Lung (tissue), 12 donors: Measurements from ENCODE around the gene UBASH3B. TPM values are rescaled to one million over a fixed set of nuclear protein-coding genes. Genes with fewer than 3 reads are reported as not detected.
"Not testable (repeated sequence)": the region's sequence is repeated elsewhere in the genome, so short reads cannot be mapped to it uniquely, and the experiment has no call there.

ENCODE experiments used
- ATAC-seq: fragments of 200-7000 bp; cut with Tn5 transposase; one replicate; pipeline ENCODE4 v1.9.1; 2020; ENCODE audit warnings: moderate number of reproducible peaks; ENCODE audit not compliant: insufficient read depth, low FRiP score
- DNase-seq, 3 donors: peaks; one replicate each; pipeline ENCODE4 v3.0.0-alpha.2; 2013 to 2017
- H3K27ac ChIP-seq, 2 donors: one replicate each; pipeline ENCODE4 v1.5.1; 2013; ENCODE audit warnings: mild to moderate bottlenecking in 2 of 2, moderate library complexity in 2 of 2, control low read depth in 1 of 2, inconsistent platforms in 1 of 2, low read depth in 1 of 2, low read length in 1 of 2
- H3K27me3 ChIP-seq, 3 donors: one replicate each; pipeline ENCODE4 v1.5.1; 2013; ENCODE audit warnings: low read length in 2 of 3; ENCODE audit not compliant: control insufficient read depth in 3 of 3, insufficient read depth in 3 of 3
- H3K36me3 ChIP-seq, 4 donors: one replicate each; pipeline ENCODE4 v1.5.1; 2013; ENCODE audit warnings: low read length in 4 of 4, mild to moderate bottlenecking in 1 of 4, moderate library complexity in 1 of 4; ENCODE audit not compliant: control insufficient read depth in 4 of 4, insufficient read depth in 4 of 4
- H3K4me1 ChIP-seq, 5 donors: one replicate each; pipeline ENCODE4 v1.5.1; 2013; ENCODE audit warnings: low read length in 5 of 5, mild to moderate bottlenecking in 2 of 5, moderate library complexity in 1 of 5; ENCODE audit not compliant: control insufficient read depth in 5 of 5, insufficient read depth in 5 of 5
- H3K4me3 ChIP-seq: one replicate; pipeline ENCODE4 v1.5.1; 2013; ENCODE audit warnings: mild to moderate bottlenecking, control low read depth, moderate library complexity
- H3K9ac ChIP-seq, 2 donors: one replicate each; pipeline ENCODE4 v1.5.1; 2013; ENCODE audit warnings: low read length in 2 of 2, control low read depth in 1 of 2; ENCODE audit not compliant: insufficient read depth in 1 of 2
- H3K9me3 ChIP-seq, 4 donors: one replicate each; pipeline ENCODE4 v1.5.1; 2013; ENCODE audit warnings: low read length in 3 of 4, mild to moderate bottlenecking in 1 of 4, moderate library complexity in 1 of 4; ENCODE audit not compliant: control insufficient read depth in 4 of 4, insufficient read depth in 3 of 4
- WGBS, 2 donors: extraction: QIAGEN DNeasy Blood & Tissue Kit; methylation state at CpG; one replicate each; pipeline ENCODE4 v1.1.7; 2013; 5-methylcytosine and 5-hydroxymethylcytosine counted together
- polyA plus RNA-seq, 2 donors: library from polyadenylated mRNA; stranded (reverse); fragments of 200-250 nt; gene quantifications; one replicate each; pipeline ENCODE4 v1.2.1, GENCODE V29; 2013
- total RNA-seq, 2 donors: library from RNA; depleted of rRNA in 1 of 2; stranded (reverse); fragments of >200 nt in 1 of 2; gene quantifications; one replicate each; pipeline ENCODE4 v1.2.1, GENCODE V29; 2014 to 2021
- TF ChIP-seq, protein P1 (sequence below): IDR thresholded peaks from 2 replicates; pipeline ENCODE4 v1.5.1; 2012; ENCODE audit warnings: mild to moderate bottlenecking; ENCODE audit errors: control extremely low read depth, extremely low read depth
- donor health status: control.
- donor health status: control.
- donor health status: Bipolar disorder and iron deficiency.
- donor health status: healthy.
- donor health status: DM: yes; HTN: yes; CAD: no.

UBASH3B gene
- total and polyA plus RNA-seq, 4 donors, result 5.8 to 51.2 (median 12.4) TPM

DNA sequence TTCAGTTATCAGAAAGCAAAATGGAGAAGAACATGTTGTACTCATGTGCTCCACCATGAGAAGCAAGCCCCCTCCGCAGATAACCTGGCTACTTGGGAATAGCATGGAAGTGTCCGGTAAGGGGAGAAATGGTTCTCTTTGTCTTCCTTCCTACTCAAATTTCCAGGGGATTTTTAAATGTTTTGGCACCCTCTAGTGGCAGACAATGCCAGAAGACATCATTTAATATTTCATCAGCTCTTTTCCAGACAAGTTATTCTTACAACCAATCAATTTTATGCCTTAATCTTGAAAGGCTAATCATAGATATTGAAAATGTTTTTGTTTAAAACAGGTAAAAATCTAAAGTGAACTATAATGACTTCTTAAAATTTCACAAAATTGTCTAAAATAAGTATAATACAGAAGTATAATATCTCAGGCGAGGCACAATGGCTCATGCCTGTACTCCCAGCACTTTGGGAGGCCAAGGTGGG is 198.5 kb downstream of the UBASH3B start:
- no peaks in the 10 kb centered on the region for H3K36me3 ChIP-seq
- DNase-seq (peak; percentile 67 to 93 (median 93)), ATAC-seq (no peak)
- no peaks in the 10 kb centered on the region for H3K9me3 ChIP-seq
- peaks cover 0 to 4% (median 0%) of the 10 kb centered on the region in 5 donors for H3K4me1 ChIP-seq
- TF ChIP-seq, protein P1, sequence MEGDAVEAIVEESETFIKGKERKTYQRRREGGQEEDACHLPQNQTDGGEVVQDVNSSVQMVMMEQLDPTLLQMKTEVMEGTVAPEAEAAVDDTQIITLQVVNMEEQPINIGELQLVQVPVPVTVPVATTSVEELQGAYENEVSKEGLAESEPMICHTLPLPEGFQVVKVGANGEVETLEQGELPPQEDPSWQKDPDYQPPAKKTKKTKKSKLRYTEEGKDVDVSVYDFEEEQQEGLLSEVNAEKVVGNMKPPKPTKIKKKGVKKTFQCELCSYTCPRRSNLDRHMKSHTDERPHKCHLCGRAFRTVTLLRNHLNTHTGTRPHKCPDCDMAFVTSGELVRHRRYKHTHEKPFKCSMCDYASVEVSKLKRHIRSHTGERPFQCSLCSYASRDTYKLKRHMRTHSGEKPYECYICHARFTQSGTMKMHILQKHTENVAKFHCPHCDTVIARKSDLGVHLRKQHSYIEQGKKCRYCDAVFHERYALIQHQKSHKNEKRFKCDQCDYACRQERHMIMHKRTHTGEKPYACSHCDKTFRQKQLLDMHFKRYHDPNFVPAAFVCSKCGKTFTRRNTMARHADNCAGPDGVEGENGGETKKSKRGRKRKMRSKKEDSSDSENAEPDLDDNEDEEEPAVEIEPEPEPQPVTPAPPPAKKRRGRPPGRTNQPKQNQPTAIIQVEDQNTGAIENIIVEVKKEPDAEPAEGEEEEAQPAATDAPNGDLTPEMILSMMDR, result peak; percentile 51
- H3K27ac ChIP-seq, result no peak overlapping the region
- no peaks in the 10 kb centered on the region for H3K27me3 ChIP-seq
- WGBS, 2 donors, result 32 to 35% methylated on average over 3 of the region's 3 CpGs
- no peak overlapping the region for H3K4me3 ChIP-seq
- no peak overlapping the region for H3K9ac ChIP-seq

DNA sequence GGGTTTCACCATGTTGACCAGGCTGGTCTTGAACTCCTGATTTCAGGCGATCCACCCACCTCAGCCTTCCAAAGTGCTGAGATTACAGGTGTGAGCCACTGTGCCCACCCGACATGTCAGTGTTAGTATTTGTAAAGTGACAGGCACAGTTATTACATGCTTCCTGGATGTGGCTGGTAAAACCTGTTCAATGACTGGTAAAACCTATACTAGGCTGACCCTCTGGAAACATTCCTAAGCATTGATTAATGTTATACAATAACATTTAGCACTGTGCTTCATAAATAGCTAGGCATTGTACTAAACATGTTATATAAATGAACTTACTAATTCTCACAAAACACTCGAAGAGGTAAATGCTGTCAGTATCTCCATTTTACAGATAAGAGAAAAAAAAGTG is 206.1 kb downstream of the UBASH3B start:
- Histone ChIP-seq H3K9ac (no peak overlapping the region), H3K27me3 (peaks cover 0 to 6% (median 5%) of the 10 kb centered on the region in 3 donors), H3K27ac (no peak overlapping the region), H3K4me1 (no peaks in the 10 kb centered on the region), H3K9me3 (no peaks in the 10 kb centered on the region), H3K36me3 (no peaks in the 10 kb centered on the region), H3K4me3 (no peak overlapping the region)
- TF ChIP-seq, protein P1, result no peak
- 64 to 81% methylated on average over 3 of the region's 3 CpGs for WGBS, 2 donors
- ATAC-seq (no peak), DNase-seq (no peak)

DNA sequence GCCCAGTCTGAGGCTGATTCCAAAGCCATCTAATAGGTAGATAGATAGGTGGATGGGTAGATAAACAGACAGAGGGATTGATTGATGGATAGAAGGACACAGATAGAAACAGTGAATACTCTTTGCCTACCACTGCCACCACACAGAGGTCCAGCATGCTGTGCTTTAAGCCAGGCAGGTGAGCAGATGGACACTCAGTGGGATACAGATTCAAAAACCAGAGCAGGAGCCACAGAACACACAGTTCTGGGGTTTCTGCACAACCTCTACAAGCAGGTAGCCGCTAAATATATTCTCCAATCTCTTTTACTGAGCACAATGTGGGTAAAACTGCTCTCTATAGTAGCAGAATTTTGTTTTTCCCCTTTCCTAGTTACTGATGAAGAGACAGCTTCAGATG is 206.6 kb downstream of the UBASH3B start:
- Histone ChIP-seq H3K4me3 (no peak overlapping the region), H3K27ac (no peak overlapping the region), H3K27me3 (peaks cover 0 to 6% (median 5%) of the 10 kb centered on the region in 3 donors), H3K9ac (no peak overlapping the region), H3K4me1 (no peaks in the 10 kb centered on the region), H3K9me3 (no peaks in the 10 kb centered on the region), H3K36me3 (no peaks in the 10 kb centered on the region)
- DNase-seq (no peak), ATAC-seq (no peak)
- TF ChIP-seq, protein P1, result no peak
- 93 to 96% methylated on average over 1 of the region's 1 CpG for WGBS, 2 donors

DNA sequence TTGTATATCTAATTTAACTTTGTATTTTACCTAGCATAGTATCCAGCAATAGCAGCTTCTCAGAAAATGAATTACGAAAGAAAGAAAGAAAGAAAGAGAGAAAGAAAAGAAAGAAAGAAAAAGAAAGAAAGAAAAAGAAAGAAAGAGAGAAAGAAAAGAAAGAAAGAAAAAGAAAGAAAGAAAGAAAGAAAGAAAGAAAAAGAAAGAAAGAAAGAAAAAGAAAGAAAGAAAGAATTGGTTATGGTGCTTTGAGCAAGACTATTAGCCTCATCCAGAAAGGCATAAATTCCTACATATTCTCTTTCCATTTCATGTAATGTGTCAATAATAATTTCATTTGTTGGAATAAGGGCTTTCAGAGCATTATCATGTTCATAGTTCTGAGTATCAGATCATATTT is 207.6 kb downstream of the UBASH3B start:
- ATAC-seq, H3K36me3 ChIP-seq, H3K27me3 ChIP-seq, H3K4me1 ChIP-seq, H3K9ac ChIP-seq, H3K9me3 ChIP-seq, H3K27ac ChIP-seq, H3K4me3 ChIP-seq, DNase-seq: not testable (repeated sequence)
- WGBS, 2 donors, result 89 to 94% methylated on average over 1 of the region's 1 CpG
